Gastrocnemius medialis (tissue), 4 donors: ENCODE results near the gene PTGES3L. TPM values are rescaled to one million over a fixed set of nuclear protein-coding genes. Genes with fewer than 3 reads are reported as not detected.
"Not testable (repeated sequence)": the region's sequence is repeated elsewhere in the genome, so short reads cannot be mapped to it uniquely, and the experiment has no call there.

Source experiments
- ATAC-seq, 2 donors: fragments of 150-250 bp; one replicate each; pipeline ENCODE4 v1.9.1; 2016
- DNase-seq, 2 donors: peaks; one replicate each; pipeline ENCODE4 v3.0.0-alpha.2; 2019
- H3K27ac ChIP-seq, 4 donors: fragments of 200-600 bp; sonication (generic); 1 replicate in 1 of 4; 2 replicates in 3 of 4; pipeline ENCODE4 v1.5.1; 2016 to 2018; ENCODE audit warnings: mild to moderate bottlenecking in 2 of 4, moderate library complexity in 1 of 4
- H3K27me3 ChIP-seq, 3 donors: fragments of 200-600 bp; sonication (generic) in 2 of 3; 1 replicate in 1 of 3; 2 replicates in 2 of 3; pipeline versions ENCODE4 v1.5.1 to v1.6.0; 2016 to 2019; ENCODE audit warnings: mild to moderate bottlenecking in 1 of 3, moderate library complexity in 1 of 3
- H3K36me3 ChIP-seq, 2 donors: fragments of 200-600 bp; sonication (generic) in 1 of 2; one replicate each; pipeline ENCODE4 v1.5.1; 2017 to 2018
- H3K4me1 ChIP-seq, 2 donors: fragments of 200-600 bp; sonication (generic) in 1 of 2; one replicate each; pipeline ENCODE4 v1.5.1; 2016 to 2017; ENCODE audit warnings: mild to moderate bottlenecking in 2 of 2
- H3K4me3 ChIP-seq, 4 donors: fragments of 200-600 bp; sonication (generic) in 3 of 4; 1 replicate in 1 of 4; 2 replicates in 3 of 4; pipeline ENCODE4 v1.5.1; 2016 to 2019; ENCODE audit warnings: mild to moderate bottlenecking in 2 of 4
- H3K9me3 ChIP-seq, 3 donors: fragments of 200-600 bp; sonication (generic) in 2 of 3; 1 replicate in 1 of 3; 2 replicates in 2 of 3; pipeline ENCODE4 v1.5.1; 2016 to 2019
- CTCF ChIP-seq, 5 experiments: fragments of 450-650 bp in 3 of 5; fragments of 200-600 bp in 2 of 5; sonication (generic) in 2 of 5; IDR thresholded peaks in 4 of 5; conservative IDR thresholded peaks in 1 of 5; 1 replicate in 4 of 5; 2 replicates in 1 of 5; pipeline ENCODE4 v1.5.1; 2016 to 2019; ENCODE audit warnings: antibody characterized with exemption in 5 of 5, mild to moderate bottlenecking in 3 of 5, moderate library complexity in 3 of 5
- POLR2A ChIP-seq, 2 donors: fragments of 450-650 bp; IDR thresholded peaks; one replicate each; pipeline ENCODE4 v1.6.1; 2017; ENCODE audit warnings: antibody characterized with exemption in 2 of 2, mild to moderate bottlenecking in 2 of 2, moderate library complexity in 2 of 2
- in situ Hi-C, 4 donors: fragments of 200-750 bp; cut with MboI; loops; one replicate each; pipeline versions ENCODE4 v1.15.0 to v1.8.0; 2017; ENCODE audit warnings: low sequenced_read_pairs in 4 of 4
- intact Hi-C: fragments of 100-400 bp; cut with DNase I; formaldehyde crosslinking; loops from one replicate; pipeline ENCODE4 v1.15.1; 2023; ENCODE audit warnings: low total_unique reads
- total RNA-seq, 4 donors: library from RNA; depleted of rRNA; stranded (reverse); fragments of >200 nt; gene quantifications; one replicate each; pipeline versions ENCODE4 v1.1.0 to v1.2.3, GENCODE V29; 2016

Gene PTGES3L
- total RNA-seq, 4 donors from 2014 or later: 29.1 to 68.3 (median 31.0) TPM

DNA sequence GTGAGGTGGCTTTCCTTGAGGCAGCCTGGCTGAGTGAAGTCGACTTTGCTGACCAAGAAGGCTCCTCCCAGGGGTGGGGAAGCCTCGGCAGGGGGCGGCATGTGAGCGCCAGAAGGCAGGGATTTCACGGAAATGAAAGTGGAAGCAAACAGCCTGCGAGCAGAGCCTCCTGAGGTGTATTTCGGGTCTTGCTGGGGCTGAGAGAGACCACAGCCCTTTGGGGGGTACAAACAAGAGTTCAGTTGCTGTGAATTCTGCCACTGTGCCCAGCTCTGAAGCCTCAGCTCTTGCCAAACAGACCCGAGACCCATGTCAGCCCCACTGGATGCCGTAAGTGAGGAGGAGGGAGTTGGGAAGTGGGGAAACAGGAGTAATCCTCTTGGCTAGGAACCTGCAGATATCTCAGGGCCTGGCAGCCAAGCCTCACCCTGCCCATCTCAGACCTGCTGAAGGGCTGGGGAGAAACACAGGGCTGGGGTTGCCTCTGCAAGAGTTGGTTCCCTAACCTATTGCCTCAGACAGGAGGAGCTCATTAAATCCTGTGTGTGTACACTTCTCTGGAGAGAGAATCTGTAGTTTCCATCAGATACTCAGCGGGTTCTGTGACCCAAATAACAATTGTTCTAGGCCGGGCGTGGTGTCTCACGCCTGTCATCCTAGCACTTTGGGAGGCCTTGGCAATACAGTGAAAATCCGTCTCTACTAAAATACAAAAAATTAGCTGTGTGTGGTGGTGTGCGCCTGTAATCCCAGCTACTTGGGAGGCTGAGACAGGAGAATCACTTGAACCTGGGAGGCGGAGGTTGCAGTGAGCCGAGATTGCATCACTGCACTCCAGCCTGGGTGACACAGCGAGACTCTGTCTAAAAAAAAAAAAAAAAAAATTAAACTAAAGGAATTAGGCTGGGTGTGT, 27.0 kb upstream of the PTGES3L start, which contains the start of gene IFI35:
Gene IFI35 (plus strand): TSS at position 146 of the 913 bp plus-strand sequence. CDS start 164 bp downstream, at position 310.
- intact Hi-C loops (no loop called here), in situ Hi-C loops (loop anchor here in 1 of 4 donors (25.0 kb wide), 1 partner anchor 305 kb away; no protein-coding TSS in a partner anchor)
- H3K27me3 ChIP-seq: no peaks in the 10 kb centered on the region
- H3K4me1 ChIP-seq: peaks cover 2 to 18% of the 10 kb centered on the region in 2 donors
- peaks cover 2 to 19% of the 10 kb centered on the region in 2 donors for H3K36me3 ChIP-seq
- no peaks in the 10 kb centered on the region for H3K9me3 ChIP-seq
- DNase-seq (peak; percentile 66 to 77), ATAC-seq (peak; percentile 74 to 81)
- peak within 1 kb of the TSS; percentile 78 to 84 (median 84) for H3K27ac ChIP-seq
- TF ChIP-seq POLR2A (IDR thresholded peaks at IDR 0.05) (peak; percentile 16 to 32), CTCF (IDR thresholded peaks at IDR 0.05 in 4 of 5, conservative IDR thresholded peaks at IDR 0.05 in 1 of 5) (peak in 2 of 5 experiments; percentile 48 to 49)
- H3K4me3 ChIP-seq: peak within 1 kb of the TSS; percentile 63 to 75 (median 67)

GRCh38 chr17:43003542-43004172, 23.8 kb upstream of the PTGES3L start:
- intact Hi-C loops: no loop called here
- H3K27me3 ChIP-seq: no peaks in the 10 kb centered on the region
- no peak overlapping the region for H3K4me3 ChIP-seq
- H3K36me3 ChIP-seq: peaks cover 2 to 45% of the 10 kb centered on the region in 2 donors
- TF ChIP-seq CTCF (IDR thresholded peaks at IDR 0.05 in 4 of 5, conservative IDR thresholded peaks at IDR 0.05 in 1 of 5) (no peak), POLR2A (IDR thresholded peaks at IDR 0.05) (no peak)
- no peaks in the 10 kb centered on the region for H3K9me3 ChIP-seq
- peaks cover 15 to 22% of the 10 kb centered on the region in 2 donors for H3K4me1 ChIP-seq
- in situ Hi-C loops: loop anchor here in 1 of 4 donors (25.0 kb wide), 1 partner anchor 309 kb away; no protein-coding TSS in a partner anchor
- DNase-seq (peak in 1 of 2 donors; percentile 71), ATAC-seq (peak; percentile 34 to 57)
- H3K27ac ChIP-seq: peak overlapping the region in 2 of 4 donors; percentile 24 to 40

- H3K9me3 ChIP-seq, intact Hi-C loops, H3K27me3 ChIP-seq, DNase-seq, H3K4me3 ChIP-seq, ATAC-seq: not testable (repeated sequence)
- Histone ChIP-seq H3K4me1 (peaks cover 16 to 18% of the 10 kb centered on the region in 2 donors), H3K27ac (peak overlapping the region in 2 of 4 donors; percentile 20 to 63), H3K36me3 (peaks cover 2 to 45% of the 10 kb centered on the region in 2 donors)
- in situ Hi-C loops: loop anchor here in 1 of 4 donors (25.0 kb wide), 1 partner anchor 311 kb away; no protein-coding TSS in a partner anchor
Observed at GRCh38 chr17:43000894-43001293, 21.0 kb upstream of the PTGES3L start.

DNA sequence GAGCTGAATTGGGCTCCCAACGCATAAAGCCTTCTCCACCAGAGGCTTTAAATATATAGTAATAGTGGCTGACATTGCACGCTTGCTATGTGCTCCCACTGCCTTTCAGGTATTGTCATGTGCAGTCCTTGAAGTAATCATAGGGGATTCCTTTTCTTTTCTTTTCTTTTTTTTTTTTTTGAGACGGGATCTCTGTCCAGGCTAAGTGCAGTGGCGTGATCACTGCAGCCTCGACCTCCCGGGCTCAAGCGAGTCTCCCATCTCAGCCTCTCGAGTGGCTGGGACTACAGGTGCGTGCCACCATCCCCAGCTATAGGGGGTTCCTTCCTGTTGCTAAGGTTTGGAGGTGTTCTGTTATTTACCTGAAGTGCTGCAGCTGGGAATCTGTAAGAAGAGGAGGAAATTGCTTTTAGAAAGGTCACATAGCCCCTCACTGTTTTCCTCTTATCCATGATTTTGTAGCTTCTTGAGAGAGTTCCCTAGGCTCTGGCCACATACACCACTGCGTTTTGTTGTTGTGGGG, 19.2 kb upstream of the PTGES3L start:
- DNase-seq: no peak
- TF ChIP-seq POLR2A (IDR thresholded peaks at IDR 0.05) (no peak), CTCF (IDR thresholded peaks at IDR 0.05 in 4 of 5, conservative IDR thresholded peaks at IDR 0.05 in 1 of 5) (no peak)
- in situ Hi-C loops (no loop called here), intact Hi-C loops (loop anchor here (5.0 to 10.0 kb wide), 3 partner anchors 167 to 316 kb away; partner anchors contain the start of genes NBR1 and PSME3)
- ATAC-seq: no peak
- peak overlapping the region; percentile 84 to 92 (median 88) for H3K4me3 ChIP-seq
- no peaks in the 10 kb centered on the region for H3K9me3 ChIP-seq
- H3K36me3 ChIP-seq: peaks cover 2 to 45% of the 10 kb centered on the region in 2 donors
- peaks cover 16 to 18% of the 10 kb centered on the region in 2 donors for H3K4me1 ChIP-seq
- H3K27ac ChIP-seq: peak overlapping the region; percentile 84 to 94 (median 91)
- no peaks in the 10 kb centered on the region for H3K27me3 ChIP-seq
